HG03280 (cell line): ENCODE results near the gene TSPYL4.
A peak's percentile ranks its signal among the peaks of the same experiment; 100 is the strongest.

Experiments used
- ATAC-seq: cut with Tn5 transposase; IDR thresholded peaks from one replicate; pipeline ENCODE4 v1.9.1; 2021; ENCODE audit warnings: mild to moderate bottlenecking, moderate library complexity; ENCODE audit not compliant: unreplicated experiment

TSPYL4 gene

DNA sequence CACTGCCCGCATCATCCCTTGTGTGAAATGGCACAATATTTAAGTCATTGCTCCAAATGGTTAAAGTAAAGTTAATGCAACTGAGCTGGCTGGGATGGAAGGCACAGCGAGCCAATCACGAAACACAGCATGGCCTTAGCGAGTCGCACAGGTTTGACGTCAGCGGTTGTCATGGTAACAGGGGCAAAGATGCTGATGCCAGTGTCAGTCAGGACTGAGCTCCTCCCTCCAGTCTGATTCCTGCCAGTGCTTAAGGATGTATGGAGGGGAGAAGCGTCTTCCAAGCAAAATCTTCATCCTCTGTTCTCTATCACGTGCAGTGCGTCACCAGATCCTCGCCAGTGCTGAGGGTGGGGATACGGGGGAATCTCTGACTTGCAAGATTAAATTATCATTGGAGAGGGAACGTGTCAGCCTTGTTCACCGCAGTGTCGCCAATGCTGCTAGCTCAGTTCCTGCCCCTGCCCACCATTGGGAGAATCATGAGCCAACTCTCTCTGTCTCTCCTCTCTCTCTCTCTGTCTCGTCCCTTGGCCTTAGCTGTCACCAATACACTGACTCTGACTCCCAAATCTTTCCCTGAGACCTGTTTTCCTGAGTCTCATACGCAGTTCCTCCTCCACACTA, 24.5 kb downstream of the TSPYL4 start:
- ATAC-seq = no peak

DNA sequence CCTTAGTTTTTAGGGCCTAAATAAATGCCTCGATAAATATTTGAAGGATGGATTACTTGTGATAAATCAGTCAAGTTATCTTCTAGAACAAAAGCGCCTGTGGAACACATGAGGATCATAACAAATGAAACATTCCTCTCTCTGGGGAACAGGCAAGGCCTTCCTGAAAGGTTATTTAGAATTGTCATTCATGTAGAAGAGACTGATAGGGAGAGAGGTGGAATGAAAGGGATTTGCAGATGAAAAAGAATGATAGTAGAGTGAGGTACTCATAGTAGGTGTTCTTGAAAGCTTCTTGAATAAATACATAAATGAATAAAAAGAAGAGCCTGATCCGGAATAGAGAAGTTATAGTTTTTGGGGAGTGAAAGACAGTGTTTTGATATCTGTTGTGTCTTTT, 30.5 kb downstream of the TSPYL4 start:
- ATAC-seq = no peak

DNA sequence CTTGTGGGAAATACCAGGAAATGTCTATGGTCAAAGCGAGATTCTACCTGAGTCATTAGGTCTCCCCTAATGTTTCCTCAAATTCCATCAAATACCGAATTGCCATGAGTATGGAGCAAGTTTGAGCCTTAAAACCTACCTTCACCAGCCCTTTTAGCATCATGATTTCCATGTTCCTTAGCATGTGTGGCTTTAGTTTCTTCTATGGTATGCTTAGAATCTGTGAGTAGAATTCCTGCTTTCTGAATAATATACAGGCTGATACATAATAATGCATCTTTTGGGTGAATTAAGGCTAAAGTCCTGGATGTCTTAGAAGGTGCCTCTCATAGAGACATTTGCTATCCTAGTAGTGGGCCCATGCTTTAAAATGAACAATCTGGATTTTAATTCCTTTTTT, 32.0 kb downstream of the TSPYL4 start:
- ATAC-seq = no peak

DNA sequence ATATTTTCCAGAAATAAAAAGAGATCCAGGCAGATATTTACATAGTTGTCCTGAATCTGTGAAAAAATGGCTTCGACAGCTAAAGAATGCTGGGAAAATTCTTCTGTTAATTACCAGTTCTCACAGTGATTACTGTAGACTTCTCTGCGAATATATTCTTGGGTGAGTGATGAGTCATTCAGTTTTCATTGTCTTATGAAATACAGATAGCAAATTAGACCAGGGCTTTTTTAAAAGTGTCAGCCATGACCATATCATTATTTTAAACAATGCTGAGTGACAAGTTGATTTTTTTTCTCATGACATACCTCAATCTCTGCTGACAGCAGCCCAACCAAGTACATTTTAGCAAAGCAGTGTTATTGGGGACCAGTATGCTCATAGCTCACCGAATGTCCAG, 32.8 kb downstream of the TSPYL4 start:
- no peak for ATAC-seq

DNA sequence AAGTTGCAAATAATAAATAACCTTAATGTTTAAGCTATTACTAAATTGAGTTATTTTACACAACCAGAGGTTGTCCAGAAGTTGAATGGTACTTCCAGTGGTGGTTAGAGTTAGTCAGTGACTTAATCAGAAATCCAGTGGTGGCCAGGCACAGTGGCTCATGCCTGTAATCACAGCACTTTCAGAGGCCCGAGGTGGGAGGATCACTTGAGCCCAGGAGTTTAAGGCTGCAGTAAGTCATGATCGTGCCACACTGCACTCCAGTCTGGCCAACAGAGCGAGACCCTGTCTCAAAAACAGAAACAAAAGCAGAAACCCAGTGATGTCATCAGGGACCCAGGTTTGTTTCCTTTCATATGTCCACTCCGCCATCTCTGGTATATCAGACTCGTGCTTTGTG, 35.0 kb downstream of the TSPYL4 start:
- no peak for ATAC-seq

DNA sequence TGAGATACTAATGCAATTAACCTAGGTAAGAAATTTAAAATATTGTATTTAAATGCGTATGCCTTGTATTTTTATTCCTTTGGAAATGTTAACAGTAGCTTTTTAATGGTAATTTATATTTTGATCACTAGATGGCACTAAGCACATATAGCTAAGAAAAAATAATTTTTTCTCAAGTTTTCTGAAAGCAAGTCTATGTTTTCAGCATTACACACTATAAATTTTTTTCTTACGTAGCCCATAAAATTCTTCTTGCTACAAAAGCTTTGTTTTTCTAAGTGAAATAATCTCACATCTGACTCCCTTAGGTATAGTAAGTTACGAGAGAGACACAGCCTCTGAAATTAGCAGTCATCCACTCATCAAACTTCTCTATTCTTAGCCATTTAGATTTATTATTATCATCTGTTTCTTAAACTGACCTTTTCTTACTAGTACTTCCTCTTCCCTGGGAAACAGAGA, 35.7 kb downstream of the TSPYL4 start:
- no peak for ATAC-seq

DNA sequence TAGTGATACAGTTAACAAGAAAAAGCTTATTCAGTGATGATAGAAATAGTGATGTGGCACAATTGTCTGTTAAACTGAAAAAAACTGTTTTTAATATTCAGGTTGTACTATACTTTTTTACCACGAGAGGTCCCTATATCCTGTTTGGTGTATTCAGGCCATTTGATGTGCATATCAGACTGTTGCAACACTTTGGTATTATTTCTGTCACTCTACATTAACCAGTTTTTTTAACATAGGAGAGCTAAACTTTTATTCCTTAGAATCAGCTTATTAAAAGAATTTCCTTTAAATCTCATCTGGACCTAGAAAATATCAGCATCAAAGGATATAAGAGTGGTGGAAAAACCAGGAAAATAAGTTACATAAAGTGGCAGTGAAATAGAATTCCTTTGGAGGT, 36.8 kb downstream of the TSPYL4 start:
- peak; percentile 64 for ATAC-seq

DNA sequence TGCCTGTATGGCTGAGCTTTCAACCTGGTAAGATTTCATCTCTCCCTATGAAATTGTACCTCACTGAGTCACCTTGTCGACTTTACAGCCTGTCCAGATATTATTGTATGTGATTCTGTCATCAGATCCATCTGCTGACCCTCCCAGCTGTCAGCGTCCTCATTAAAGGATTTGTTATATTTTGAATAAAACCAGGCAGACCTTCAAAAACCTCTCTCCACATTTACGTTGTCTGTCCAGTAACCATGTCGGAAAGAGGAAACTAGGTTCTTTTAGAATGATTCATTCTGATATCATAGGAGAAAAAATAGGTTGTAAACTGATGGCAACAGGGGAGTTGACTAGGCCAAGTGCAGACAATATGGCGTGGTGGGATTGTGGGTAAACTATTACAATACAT, 38.5 kb downstream of the TSPYL4 start:
- no peak for ATAC-seq

DNA sequence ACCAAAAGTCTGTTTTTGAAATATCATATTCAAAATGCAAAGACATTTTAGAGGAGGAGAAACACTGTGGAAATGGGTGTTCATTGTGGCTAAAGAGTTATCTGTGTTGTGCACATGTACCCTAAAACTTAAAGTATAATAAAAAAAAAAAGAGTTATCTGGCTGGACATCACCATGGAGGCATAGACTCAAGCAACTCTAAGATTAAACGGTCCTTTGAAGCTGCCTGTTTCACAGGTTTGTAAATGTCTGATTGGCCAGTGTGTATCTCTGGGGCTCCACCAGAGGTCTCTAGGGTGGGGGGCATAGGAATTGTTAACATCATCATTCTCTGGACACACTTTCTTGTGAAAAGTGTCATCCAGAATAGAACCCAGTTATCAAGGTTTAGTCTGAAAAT, 39.2 kb downstream of the TSPYL4 start:
- no peak for ATAC-seq

DNA sequence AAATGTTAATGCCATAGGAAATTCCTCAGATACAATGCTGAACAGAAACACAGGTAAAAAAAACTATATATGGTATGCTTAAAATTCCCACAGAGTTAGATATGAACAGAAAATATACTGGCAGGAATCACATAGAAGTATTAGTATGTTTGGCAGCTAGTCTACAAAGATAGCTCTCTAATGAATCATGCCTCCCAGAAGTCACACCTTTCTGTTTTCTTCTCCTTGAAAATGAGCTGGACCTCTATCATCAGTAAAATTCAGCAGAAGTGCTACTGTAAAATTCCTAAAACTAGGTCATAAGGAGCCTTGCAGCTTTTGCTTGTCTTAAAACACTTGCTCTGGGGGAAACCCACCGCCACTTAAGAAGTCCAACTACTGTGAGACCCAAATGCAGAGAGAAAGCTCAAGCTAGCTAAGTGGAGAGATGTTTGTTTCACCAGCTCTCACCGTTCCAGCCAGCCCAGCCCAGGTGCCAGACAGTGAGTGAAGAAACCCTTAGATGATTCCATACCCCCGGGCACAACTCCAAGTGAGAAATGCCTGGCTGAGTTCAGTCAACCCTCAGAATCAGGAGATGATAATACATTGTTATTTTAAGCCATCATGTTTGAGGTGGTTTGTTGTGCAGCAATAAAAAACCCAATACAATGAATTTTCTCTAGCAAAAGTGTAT, 43.0 kb downstream of the TSPYL4 start:
- no peak for ATAC-seq

DNA sequence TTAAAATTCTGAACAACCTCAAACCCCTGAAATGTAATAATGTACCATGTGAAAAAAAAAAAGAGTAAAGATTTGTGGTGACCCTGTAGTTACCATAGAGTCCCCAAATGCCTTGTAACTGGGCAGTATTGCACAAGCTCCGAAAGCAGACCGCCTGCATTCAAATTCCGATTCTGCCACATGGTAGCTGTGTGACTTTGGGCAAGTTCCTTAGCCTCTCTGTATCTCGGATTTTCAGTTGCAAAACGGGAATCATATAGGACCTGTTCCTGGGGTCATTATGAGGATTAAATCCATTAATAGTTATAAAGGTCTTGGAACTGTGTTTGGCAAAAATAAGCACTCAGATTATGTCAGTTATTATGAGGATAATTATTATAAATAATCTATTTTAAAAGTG, 43.6 kb downstream of the TSPYL4 start:
- ATAC-seq = no peak

DNA sequence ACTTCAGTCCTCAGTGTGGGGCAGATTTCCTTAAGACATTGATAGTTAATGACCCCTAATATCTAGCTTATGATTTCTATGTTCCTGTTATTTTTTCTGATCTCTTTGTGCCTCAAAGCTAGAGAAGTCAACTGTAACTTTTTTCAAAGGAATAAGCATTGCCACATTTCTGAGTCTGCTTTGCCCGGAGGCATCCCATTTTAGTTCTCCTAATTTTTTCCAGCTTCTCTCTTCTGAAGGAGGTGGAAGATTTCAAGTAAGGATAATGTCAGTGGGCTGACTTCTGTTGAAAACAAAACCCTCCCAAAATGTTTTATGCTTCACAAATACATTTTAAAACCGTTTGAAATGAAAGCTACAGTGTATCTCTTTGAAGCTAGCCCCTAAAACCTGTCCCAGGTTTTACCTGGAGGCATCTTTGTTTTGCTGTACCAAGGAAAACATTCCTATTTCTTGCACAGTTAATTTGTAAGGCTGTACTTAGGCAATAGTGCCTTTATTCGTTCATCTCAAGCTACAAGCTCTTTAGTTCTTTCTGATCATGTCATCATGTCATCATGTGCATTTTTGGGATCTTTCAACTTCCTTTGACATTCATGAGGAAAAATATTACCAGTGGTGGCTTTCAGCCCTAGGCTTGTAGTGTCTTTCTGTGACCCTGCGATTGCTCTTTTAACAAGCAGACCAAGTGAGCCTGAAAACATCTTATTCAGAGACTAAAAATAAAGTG, 45.7 kb downstream of the TSPYL4 start:
- ATAC-seq = no peak

DNA sequence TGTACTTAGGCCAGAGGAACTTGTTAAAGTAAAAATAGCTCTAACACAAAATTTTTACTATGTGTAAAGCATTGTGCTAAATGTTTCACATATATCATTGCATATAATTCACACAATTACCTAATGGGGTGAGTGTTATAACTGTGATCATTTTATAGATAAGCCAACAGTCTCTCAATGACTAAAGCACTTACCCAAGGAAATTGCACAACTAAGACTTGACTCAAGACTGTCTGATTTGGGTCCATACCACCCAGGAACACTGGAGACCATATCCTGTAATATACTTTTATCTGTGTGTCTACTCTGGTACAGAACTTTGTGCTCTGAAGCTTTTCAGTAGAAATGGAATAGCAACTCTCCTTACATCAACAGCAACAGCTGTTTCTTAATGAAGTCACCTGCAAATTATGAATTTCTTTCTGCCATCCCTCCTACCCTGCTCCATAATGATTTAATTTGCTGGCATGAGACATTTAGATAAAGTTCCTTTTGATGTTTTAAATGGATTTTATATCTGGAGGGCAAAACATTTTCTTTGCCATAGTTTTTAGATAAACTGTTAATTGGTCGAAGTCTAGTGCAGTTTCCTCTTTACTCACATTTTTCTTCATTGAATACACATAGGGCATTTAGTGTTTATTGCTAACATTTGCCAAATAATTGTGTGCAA, 47.5 kb downstream of the TSPYL4 start:
- ATAC-seq = no peak

DNA sequence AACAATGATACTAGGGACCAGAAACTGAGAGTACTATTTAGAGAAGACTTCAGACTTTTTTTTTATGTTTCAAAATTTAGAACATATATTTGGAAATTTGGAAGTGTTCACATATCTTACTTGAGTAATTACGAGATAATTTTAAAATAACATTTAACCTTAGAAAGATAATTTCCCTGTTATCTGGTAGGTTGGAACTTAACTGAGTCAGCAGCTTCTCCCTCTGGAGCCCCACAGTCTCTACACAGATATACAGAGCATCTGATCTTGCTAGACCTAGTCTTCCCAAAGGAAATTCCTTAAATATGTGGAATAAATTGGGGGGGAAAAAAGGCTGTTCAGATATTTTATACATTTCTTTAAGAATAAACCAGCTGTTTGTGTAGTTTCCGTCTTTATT, 48.6 kb downstream of the TSPYL4 start:
- no peak for ATAC-seq

DNA sequence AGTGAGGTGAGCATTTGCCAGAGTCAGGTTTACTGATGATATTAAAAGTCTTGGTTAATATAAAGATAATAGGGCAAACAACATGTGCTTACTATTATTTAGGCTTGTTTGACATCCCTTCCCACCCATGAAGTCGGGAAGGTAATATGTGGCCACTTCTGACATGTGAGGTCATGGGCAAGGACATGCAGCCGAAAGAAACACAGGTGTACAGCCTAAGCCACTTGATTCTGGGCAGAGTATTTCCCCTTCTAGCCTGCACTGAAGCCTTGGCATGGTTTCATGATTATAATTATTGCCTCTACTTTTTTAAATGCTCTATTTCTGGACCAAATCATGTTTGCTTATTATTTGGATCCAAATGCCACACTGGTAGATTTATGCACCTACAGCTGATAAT, 52.3 kb downstream of the TSPYL4 start:
- no peak for ATAC-seq

DNA sequence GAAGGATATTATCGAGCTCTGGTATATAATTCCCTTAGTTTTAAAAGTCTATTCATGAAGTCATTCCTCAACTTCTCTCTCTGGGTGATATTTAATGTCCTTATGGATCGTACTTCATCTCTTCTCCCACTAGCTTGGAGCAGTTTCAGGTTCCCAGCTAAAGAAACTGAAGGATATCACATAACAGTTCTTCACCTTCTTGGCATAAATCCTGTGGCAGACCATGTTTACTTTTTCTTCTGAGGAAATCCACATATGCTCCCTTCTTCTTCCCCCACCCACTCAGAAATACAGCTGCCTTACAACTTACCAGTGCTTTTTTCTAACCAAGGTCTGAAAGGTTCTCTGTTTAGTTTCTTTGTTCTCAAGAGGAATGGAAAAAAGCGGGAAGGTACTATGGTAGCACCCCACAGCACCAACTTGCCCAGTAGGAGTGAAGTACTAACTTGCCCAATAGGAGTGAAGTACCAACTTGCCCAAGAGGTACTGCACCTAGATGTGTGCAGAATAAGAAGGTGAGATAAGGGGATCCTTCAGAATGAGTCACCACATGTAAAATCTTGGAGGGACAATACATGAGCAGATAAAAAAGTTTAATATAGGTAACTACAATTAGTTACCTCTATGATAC, 53.1 kb downstream of the TSPYL4 start:
- ATAC-seq = no peak
